Astrocyte of the cerebellum (primary cell): ENCODE data around the gene ROR1.

Experiments
- DNase-seq: peaks from one replicate; pipeline ENCODE4 v3.0.0-alpha.2; 2011; ENCODE audit warnings: low read depth
- H3K4me3 ChIP-seq: 2 replicates; pipeline ENCODE4 v1.5.1; 2011; ENCODE audit warnings: mild to moderate bottlenecking, low read depth, low read length, moderate library complexity
- in situ Hi-C: cut with HindIII; loops from 2 replicates; pipeline ENCODE4 v1.10.0; 2017; ENCODE audit warnings: low sequenced_read_pairs
- TF ChIP-seq, protein P1 (sequence below): IDR thresholded peaks from 2 replicates; pipeline ENCODE4 v1.5.1; 2012; ENCODE audit warnings: low read length, low read depth, moderate library complexity, mild to moderate bottlenecking; ENCODE audit errors: missing control alignments

ROR1 gene

DNA sequence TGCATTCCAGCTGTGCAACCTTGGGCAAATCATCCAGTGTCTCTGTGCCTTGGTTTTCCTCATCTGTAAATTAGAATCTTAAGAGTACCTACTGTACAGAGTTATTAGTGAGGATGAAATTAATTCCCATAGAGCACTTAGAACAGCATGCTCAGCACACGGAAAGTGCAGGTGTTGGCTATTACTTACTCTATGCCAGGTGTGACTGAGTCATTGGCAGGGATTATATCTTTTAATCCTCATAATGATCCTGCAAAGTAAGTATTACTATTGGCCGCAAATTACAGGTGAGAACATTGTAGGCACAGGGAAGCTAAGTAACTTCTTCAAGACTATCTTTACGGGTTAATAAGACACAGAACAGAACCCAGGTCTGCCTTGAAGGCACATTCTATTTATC, 423.3 kb downstream of the ROR1 start:
- DNase-seq, result no peak
- H3K4me3 ChIP-seq, result no peak overlapping the region
- TF ChIP-seq, protein P1, sequence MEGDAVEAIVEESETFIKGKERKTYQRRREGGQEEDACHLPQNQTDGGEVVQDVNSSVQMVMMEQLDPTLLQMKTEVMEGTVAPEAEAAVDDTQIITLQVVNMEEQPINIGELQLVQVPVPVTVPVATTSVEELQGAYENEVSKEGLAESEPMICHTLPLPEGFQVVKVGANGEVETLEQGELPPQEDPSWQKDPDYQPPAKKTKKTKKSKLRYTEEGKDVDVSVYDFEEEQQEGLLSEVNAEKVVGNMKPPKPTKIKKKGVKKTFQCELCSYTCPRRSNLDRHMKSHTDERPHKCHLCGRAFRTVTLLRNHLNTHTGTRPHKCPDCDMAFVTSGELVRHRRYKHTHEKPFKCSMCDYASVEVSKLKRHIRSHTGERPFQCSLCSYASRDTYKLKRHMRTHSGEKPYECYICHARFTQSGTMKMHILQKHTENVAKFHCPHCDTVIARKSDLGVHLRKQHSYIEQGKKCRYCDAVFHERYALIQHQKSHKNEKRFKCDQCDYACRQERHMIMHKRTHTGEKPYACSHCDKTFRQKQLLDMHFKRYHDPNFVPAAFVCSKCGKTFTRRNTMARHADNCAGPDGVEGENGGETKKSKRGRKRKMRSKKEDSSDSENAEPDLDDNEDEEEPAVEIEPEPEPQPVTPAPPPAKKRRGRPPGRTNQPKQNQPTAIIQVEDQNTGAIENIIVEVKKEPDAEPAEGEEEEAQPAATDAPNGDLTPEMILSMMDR, result no peak
- in situ Hi-C loops, result no loop called here

DNA sequence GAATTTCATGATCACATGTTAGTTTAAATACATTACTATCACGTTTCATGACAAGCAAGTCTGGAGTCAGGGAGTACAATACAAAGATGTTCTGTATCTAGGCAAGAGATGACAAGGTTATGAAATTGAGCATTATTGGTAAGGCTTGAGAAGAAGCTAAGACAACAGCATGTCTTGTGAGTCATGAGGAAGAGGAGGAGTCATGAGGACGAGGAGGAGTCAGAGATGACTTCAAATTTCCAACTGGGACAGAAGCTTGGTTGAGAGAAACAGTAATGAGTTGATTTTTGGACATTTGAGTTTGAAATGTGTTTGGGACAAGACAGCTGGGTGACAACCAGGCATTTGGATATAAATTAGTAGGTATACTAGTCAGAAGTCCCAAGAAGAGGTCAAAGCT, 425.3 kb downstream of the ROR1 start:
- DNase-seq, result no peak
- in situ Hi-C loops, result no loop called here
- TF ChIP-seq, protein P1, result no peak
- no peak overlapping the region for H3K4me3 ChIP-seq

DNA sequence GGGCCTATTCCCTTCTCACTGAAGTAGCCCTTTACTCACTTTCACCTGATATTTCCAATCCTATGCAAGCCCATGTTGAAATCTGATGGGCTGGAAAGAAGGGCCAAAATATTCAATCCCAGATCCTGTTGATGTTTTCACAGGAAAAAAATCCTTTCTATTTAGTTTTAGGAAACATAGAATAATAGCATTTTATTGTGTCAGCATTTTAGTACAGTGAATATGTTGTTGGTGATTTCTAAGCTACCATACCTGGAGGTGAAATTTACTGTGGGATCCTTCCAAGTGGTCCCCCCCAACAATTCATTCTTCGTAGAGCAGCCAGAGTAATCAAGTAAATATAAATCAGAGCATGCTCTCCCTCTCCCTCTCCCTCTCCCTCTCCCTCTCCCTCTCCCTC, 426.2 kb downstream of the ROR1 start:
- in situ Hi-C loops, result no loop called here
- H3K4me3 ChIP-seq, result no peak overlapping the region
- DNase-seq, result no peak
- TF ChIP-seq, protein P1, result no peak

DNA sequence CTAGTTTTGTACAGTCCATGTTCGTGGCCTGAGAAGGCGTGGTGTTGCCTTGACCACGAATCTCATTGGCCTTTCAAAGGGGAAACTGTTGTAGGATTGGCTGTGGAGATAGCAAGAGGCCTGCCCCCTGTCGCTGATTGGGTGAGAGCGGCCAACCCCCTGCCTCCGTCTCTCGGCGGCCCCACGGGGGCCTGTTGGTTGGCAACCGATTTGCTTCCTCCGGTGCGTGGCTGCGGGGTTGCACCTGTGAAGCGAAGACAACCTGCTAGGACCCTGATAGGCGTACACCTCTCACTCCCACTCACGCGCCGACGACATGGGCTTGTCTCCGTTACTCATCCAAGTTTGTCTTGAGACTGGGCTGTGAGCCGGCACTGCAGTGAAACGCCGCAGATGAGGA, 429.6 kb downstream of the ROR1 start, which contains the start of gene UBE2U:
Gene UBE2U (plus strand): TSS at position 204 of the 400 bp plus-strand sequence. CDS start 428 bp downstream, outside the sequence.
- TF ChIP-seq, protein P1, result no peak
- DNase-seq, result no peak
- no peak within 1 kb of the TSS for H3K4me3 ChIP-seq
- in situ Hi-C loops, result no loop called here

DNA sequence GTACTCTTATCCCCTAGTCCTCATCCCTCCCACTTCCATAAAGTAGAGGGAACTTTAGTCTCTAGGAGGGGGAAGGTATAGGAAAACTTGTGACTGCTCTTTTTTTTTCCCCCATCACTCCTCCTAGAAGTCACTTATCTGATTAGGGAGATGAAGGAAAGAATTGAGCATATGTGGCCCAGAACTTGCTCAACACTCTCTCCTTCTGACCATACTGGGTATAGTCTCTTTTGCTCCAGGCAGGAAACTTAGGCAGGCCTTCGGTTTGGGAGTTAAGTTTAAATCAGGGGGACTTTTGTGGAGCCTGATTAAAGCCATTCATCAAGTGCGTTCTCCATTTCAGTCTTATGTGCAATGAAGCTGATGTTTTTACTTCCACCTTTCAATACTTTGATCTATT, 435.4 kb downstream of the ROR1 start:
- no peak for DNase-seq
- TF ChIP-seq, protein P1, result no peak
- no peak overlapping the region for H3K4me3 ChIP-seq
- in situ Hi-C loops, result no loop called here

DNA sequence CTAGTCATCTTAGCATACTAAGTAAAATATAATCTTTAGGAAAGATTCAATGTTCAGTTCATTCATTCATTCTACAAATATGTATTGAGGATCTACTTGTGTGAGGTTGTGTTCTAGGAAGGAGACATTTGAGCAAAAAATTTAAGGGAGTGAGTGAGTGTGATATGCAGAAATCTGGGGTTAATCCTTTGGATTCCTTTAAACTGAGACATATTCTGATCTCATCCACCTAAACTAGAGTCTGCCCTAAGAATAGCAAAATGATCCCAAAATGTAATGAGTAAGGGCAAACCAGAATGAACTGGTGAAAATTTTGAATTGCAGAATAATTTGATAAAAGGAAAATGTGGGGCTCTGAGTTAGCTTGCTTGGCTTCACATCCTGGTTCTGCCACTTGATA, 438.2 kb downstream of the ROR1 start:
- in situ Hi-C loops, result no loop called here
- DNase-seq, result no peak
- no peak overlapping the region for H3K4me3 ChIP-seq
- TF ChIP-seq, protein P1, result no peak

DNA sequence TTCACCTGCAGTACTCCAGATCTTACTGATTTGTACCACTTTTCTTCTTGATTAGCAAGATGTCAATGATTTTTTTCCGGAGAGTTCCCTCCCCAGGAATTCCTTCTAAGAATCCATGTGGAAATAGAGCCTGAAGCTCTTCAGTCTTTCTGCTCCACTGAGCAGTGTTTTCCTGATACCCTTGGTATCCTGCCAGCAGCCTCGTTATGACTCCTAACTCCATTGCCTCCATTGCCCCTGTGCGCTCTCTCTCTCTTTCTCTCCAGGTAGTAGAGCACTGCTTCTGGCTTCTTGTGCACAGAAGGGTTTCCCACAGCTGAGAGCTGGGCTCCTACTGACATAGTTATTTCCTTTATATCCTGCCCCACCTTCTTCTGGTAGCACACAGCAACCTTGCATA, 441.8 kb downstream of the ROR1 start:
- no peak overlapping the region for H3K4me3 ChIP-seq
- in situ Hi-C loops, result no loop called here
- TF ChIP-seq, protein P1, result no peak
- DNase-seq, result no peak
